RPMI7951 (cell line): ENCODE results near the gene PIGN. TPM values are rescaled to one million over a fixed set of nuclear protein-coding genes. Genes with fewer than 3 reads are reported as not detected.
A peak's percentile ranks its signal among the peaks of the same experiment; 100 is the strongest.
"Not testable (repeated sequence)": the region's sequence is repeated elsewhere in the genome, so short reads cannot be mapped to it uniquely, and the experiment has no call there.

ENCODE experiments used
- DNase-seq: peaks from one replicate; pipeline ENCODE4 v3.0.0-alpha.2; 2012; ENCODE audit warnings: low read depth
- total RNA-seq: library from RNA; depleted of rRNA; stranded (reverse); fragments of >200 nt; shearing (Covaris generic); gene quantifications from 2 replicates; pipeline ENCODE4 v1.2.3, GENCODE V29; 2014

PIGN gene
- total RNA-seq, 1 experiment from 2014 or later = 19.9 TPM

DNA sequence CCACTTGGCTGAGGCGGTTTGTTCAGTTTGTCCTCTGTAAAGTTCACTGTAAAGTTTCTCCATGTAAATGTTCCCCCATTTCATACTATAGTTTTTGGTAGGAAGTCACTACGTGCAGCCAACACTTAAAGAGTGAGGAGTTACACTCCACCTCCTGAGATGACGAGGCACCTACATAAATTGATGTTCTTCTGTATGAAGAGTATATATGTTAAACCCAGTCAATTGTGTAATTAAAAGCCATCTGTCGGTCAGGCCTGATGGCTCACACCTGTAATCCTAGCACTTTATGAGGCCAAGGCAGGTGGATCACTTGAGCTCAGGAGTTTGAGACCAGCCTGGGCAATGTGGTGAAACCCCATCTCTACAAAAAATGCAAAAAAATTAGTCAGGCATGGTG lies 7.6 kb downstream of the PIGN start:
- no peak for DNase-seq

DNA sequence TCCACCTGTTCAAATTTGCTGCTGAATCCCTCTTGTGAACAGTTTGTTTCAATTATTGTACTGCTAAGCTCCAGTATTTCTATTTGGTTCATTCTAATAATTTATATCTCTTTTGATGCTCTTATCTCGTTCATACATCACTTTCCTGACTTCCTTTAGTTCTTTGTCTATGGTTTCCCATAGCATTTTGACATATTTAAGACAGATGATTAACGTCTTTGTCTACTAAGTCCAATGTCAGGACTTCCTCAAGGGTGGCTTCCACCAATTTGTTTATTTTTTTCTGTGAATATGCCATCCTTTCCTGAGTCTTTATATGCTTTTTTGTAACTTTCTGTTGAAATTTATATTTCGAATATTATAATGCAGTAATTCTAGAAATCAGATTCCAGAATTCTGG lies 9.6 kb downstream of the PIGN start:
- DNase-seq = no peak

DNA sequence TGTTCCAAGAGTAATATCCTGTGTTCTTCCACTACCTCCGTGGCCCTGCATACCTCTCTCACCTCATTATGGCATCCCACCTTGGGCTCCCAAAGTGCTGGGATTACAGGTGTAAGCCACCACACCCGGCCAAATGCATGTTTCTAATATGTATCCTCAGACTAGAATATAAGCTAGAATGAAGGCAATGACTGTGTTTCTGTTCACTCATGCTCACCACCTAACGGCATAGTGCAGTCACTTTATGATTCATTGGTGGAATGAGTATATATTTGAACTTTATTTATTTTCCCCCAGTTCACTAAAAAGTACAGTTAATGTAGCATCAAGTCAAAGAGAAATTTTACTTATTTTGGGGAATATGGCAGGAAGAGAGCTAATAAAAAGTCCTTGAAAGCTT lies 11.3 kb downstream of the PIGN start:
- no peak for DNase-seq

DNA sequence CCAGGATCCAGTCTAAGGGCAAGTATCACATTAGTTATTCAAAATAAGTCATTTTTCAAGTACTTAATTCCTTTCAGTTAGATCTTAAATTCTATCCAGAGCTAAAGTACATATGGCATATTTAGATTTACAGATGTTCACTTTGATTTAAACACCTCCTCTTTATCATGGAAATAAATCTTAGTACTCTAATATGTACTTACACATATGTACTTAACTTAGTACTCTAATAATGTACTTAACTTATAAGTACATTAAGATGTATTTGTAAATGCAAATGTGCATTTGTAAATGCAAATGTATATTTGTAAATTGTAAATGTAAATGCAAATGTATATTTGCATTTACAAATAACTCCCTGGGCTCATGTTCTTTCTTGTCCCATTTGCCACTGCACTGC lies 14.6 kb downstream of the PIGN start:
- no peak for DNase-seq

DNA sequence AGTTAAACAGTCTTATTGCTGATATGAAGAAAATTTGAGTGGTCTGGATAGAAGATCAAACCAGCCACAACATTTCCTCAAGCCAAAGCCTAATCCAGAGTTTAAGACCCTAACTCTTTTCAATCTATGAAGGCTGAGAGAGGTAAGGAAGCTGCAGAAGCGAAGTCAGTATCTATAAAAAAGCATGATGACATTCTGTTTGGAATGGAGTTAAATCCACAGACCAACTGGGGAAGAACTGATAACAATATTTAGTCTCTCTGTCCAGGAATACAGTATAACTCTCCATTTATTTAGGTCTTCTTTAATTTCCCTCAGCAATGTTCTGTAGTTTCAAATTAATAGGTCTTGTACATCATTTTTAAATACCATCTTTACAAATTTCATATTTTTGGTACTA lies 16.0 kb downstream of the PIGN start:
- no peak for DNase-seq

DNA sequence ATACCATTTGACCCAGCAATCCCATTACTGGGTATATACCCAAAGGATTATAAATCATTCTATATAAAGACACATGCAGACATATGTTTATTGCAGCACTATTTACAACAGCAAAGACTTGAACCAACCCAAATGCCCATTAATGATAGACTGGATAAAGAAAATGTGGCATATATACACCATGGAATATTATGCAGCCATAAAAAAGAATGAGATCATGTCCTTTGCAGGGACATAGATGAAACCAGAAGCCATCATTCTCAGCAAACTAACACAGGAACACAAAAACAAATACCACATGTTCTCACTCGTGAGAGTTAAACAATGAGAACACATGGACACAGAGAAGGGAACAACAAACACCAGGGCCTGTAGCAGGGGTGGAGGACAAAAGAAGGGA lies 20.3 kb downstream of the PIGN start:
- not testable (repeated sequence) for DNase-seq

DNA sequence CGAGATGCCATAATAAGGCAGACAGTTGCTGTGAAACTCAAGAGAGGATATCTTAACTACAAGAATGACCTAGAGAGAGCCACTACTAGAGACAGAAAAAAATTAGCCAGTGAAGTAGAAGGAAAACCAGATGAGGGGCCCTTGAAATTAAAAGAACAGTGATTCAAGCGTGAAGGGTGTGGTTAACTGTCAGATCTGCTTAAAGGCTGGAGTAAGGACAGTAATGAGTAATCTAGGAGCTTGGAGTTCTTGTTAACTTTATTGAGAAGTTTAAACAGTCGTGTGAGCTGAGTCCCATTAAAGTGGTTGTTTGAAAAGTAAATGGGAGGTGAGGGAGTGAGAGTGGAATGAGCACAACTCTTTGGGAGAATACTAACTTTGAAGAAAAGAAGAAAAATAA lies 21.3 kb downstream of the PIGN start:
- DNase-seq = peak; percentile 33

DNA sequence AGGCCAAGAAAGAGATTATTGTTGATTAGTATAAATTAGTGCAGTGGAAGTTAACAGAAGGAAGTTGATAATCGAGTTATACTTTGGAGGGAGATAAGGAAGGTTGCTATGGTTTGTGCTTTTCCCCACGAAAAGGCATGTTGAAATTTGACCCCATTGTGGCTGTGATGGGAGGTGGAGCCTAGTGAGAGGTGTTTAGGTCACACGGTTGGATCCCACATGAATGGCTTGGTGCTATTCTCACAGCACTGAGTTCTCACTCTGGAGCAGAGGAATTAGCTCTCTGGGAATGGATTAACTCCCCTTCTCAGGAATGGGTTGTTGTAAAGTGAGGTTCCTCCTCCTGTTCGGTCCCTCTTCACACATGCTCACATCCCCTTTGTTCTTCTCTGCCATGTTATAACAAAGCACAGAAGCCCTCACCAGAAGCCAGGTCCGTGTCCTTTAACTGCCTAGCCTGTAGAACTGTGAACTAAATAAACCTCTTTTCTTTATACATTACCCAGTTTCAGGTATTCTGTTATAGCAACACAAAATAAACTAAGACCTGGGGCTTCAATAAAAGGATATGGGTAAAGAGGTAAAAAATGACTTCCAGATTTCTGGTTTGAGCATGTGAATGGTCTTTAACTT lies 21.9 kb downstream of the PIGN start:
- DNase-seq = no peak

DNA sequence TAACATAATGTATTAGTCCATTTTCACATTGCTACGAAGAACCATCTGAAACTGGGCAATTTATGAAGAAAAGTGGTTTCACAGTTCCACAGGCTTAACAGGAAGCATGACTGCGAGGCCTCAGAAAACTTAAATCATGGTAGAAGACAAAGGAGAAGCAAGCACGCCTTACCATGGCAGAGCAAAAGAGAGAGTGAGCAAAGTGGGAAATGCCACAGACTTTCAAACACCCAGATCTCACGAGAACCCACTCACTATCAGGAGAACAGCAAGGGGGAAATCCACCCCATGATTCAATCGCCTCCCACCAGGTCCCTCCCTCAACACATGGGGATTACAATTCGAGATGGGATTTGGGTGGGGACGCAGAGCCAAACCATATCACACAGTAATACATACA lies 22.5 kb downstream of the PIGN start:
- no peak for DNase-seq

DNA sequence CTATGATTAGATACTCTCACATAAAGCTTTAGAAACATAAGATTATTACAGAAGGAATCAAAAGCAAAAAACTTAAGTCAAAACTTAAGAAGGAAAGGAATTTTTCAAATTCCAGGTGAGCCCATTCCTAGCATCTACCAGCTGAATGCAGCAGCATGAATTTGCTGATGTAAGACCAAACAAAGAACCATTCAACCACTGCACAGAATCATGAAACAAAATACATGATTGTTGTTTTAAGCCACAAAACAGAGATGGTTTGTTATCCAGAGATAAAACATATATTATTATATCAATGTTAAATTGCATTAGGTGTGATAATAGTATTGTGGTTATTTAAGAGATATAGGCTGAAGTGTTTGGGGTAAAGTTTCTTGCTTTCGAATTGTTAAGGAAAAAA lies 29.0 kb downstream of the PIGN start:
- no peak for DNase-seq

DNA sequence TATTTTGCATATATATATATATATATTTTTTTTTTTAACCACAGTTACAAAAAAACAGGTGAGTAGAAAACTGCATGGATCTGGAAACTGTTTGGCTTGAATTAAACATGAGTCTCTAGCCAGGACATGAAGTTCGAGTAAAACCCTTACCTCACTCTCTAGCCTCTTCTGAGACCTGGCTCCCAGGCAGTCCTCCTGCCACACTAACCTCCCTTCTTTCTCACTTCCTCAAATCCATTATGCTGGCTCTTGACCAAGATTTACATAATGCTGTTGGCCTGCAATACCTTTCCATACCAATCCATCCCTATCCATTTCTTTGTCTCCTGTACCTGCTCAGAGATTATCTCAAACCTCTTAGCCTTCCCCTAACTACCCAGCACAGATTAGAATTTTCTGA lies 34.0 kb downstream of the PIGN start:
- no peak for DNase-seq

DNA sequence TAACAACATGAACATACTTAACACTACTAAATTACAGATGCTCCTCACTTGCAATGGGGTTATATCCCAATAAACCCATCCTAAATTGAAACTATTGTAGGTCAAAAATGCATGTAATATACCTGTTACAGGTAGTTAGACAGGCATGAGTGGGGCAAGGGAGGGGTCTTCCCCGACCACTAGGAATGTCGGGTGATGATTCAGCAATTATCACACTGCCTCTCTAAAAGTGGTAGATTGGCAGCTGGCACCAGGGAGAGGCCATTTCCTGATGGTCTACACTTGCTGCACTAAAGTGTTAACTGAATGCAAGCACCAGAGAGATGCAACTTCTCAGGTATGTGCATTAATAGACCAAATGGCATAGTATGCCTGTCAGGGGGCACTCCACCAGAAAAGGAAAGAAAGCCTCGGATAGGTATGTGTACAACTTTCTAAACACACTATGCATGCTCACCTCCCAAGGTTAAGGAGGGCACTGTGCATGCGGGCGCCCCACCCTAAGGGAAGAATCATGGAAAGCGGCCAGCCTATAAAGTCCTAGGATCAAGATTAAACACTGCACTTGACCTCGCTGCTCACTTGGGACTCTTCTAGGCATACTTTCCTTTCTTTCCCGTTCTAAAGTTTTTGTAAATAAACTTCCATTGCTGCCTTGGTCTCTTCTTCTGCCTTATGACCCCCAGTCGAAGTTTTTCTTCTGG lies 35.6 kb downstream of the PIGN start:
- no peak for DNase-seq

DNA sequence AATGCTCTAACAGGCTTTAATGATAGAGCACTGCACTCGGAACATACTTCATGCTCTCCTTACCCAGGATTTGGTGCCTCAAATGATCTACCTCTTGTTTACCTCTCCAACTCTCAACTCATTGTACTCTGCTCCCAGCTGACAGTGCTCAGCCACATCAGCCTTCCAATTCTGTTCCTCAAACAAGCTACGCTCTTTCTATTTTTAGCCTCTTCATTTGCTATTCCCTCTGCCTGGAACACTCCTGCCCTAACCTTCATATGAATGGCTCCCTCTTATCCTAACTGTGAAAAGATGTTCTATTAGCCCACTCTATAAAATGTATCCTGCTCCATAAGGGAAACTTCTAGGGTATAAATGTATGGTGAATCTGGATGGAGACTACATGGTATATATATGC lies 42.5 kb downstream of the PIGN start:
- DNase-seq = no peak

DNA sequence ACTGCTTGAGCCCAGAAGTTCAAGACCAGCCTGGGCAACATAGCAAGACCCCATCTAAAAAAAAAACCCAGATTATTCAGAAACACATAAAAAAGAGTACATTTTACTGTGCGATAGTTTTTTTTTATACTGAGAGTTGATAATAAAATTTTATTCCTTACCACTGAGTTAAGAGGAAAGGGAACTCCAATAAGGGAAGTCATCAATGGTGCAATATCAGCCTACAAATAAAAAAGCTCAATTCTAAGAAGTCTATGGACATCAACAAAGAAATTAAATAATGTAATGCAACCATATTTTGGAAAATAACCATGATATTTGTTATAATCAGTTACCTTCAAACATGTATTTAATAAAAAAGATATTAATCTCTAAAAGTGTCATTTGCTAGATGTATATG lies 46.6 kb downstream of the PIGN start:
- no peak for DNase-seq

DNA sequence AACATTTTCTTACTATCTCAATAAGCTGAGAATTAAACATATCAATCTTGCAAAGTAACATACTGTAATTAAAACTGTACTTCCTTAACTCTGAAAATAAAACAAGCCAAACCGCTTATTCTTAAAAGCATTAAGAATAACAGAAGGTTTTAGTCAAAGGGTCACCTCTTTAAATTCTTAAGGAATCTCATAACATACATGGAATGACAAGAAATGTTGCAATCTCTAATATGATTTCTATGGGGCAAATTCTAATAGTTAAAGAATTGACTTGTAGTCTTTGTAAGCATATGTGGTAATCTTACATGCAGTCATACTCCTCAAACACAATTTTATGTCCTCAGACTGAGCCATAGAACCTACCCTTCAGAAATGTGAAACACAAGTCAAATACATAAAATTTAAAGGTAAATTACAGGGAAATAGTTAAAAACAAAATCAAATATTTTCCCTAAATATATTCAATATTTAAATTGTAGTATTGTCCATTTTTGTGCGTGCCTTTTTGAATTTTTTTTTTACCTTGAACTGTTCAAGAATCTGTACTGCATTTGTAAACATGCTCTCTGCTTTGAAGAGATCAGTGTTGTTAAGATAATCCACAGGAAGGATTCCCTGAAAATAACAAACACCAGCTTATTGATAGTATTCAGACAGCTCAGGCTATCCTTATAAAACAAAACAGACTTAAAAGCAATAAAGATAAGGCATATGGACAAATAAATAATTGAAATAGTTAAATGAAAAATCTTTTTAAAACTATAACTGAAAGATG lies 48.2 kb downstream of the PIGN start:
- DNase-seq = no peak

DNA sequence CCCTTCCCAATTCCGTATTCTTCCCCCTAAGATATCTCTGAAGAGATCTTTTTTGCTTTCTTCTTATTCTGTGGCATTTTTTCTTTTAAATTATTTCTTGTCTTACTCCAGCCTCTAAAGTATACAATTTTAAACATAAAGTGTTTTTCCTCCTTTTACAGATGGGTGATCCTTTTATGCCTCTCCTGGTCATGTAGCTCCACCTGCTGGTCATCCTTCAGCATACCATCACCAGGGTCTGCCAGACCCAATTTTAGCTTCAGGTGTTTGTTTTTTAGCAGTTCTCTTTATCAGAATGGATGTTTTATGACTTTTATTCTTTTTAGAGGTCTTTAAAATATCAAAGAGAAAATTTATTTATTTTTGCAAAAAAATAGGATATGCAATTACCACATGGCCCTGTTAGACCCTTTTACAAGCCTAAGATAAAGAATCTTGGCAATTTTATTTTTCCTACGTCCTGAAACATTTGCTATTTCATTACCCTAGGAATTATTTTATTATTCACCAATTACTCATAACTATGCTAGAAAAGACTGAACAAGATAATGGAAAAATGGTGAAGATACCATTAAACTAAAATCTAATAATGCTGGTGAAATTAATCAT lies 55.5 kb downstream of the PIGN start:
- peak; percentile 51 for DNase-seq

DNA sequence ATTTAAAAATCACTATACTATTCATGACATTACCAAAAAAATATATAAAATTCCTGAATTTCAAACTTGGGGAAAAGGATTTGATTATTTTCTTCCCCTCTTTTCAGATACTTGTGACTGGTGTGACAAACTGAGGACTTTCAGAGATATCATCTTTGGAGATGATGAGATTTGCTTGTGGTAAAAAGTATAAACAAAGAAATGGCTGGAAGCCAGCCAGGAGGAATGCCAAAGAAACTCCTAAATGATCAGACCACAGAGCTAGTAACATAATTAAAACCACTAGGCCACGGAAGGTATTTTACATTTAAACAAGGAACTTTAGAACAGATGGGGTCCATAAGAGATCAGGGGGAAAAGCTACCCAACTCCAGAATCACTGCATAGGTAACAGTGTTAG lies 58.7 kb downstream of the PIGN start:
- DNase-seq = peak; percentile 87

DNA sequence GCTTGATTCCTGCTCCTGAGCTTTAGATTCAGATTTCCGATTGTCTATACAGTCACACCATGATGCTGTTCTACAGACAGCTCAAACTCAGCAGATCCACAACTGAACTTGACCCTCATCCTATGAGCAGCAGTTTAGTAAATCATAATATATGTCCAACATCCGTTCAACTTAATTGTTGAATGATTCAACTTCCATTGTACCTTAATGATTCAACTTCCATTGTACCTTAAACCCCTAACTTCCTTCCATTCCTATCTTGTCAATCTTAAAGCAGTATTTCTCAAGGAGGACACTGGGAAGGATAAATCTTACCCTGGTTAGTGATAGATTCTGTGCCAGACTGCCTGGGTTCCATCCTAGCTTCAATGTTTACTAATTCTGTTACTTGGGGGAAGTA lies 60.1 kb downstream of the PIGN start:
- DNase-seq = no peak

DNA sequence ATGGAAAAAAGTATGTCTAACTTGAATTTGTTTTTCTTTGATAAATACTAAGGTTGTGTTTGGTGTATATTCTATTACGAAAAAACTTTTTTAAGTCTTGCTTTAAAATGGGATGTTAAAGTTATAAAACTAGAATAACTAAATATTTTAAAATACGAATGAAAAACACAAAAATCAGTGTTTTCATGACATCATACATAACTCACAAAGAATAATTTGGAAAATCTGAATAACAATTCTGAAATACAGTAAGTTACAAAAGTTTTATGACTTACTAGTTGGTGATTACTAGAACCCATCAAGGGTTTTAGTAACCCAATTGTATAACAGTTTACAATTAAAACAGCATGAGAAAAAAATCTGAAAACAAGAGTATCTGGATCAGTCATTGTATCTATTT lies 61.2 kb downstream of the PIGN start:
- no peak for DNase-seq

DNA sequence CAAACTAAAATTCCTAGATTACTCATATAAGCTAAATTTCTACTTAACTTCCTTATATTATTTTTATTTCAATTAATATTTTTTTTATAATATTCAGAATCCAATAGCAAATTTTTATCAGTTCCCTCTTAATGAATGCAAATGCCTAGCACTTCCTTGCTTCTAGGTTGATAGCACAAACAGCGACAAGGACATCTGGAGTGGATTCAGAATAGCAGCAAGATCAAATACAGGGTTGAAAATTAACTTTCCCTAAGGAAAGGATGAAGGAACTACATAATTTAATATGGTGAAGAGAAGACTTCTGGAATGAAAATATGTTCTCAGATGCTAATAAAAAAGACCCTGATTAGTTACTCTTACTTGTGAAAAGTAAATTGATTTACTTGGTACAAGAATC lies 64.5 kb downstream of the PIGN start:
- DNase-seq = no peak

DNA sequence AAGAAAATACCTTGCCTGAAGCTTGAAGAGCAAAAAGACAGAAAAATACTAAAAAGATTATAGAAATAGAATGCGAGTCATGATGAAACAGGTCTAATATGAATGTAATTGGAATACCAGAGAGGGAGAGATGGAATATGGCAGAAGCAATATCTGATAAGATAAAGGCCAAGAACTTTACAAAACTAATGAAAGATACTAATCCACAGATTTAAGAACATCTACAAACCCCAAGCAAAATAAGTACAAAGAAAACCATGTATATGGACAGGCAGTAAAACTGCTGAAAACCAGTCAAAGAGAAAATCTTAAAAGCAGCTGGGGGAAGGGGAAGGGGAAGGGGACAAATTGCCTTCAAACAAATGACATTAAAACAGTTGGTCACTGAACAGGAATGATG lies 67.0 kb downstream of the PIGN start:
- no peak for DNase-seq

DNA sequence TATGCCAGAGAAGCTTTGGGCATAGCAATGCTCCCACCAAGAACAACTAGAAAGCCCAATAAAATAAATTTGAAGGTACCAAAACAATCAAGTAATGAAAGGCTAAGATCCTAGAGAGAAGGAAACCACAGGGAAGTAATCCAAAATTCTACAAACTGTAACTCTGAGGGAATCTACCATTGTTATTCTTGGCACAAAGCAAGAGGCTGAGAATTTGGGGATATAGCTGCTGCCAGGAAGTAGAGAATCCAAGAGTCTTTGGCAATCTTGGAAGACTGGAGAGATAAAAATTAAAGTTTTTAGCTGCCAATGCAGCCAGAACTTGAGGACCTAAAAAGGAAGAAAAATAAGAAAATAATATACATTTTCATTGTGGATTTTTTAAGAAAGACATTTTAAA lies 68.5 kb downstream of the PIGN start:
- DNase-seq = peak; percentile 69

DNA sequence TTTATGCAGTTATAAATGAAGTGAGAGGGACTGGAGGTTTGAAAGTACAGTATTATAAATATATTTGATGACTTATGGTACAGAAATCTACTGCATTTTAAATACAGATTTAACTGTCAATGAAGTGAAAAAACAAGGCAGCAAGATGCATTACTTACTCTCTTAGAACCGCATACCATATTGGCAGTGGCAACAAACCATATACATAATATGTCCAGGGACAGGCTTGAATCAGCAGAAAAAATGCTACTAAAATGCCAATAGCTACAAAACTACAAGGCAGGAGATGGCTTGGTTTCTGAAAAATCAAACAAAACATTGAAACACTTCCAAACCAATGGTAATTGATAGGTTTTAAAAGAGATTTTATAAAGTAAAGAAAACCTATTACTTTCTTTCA lies 77.2 kb downstream of the PIGN start:
- no peak for DNase-seq
